ENCODE results near the gene TMEM63C.

Gene TMEM63C

GRCh38 chr14:77185093-77185465 is 3.5 kb downstream of the TMEM63C start:
- TF ChIP-seq, protein P1, sequence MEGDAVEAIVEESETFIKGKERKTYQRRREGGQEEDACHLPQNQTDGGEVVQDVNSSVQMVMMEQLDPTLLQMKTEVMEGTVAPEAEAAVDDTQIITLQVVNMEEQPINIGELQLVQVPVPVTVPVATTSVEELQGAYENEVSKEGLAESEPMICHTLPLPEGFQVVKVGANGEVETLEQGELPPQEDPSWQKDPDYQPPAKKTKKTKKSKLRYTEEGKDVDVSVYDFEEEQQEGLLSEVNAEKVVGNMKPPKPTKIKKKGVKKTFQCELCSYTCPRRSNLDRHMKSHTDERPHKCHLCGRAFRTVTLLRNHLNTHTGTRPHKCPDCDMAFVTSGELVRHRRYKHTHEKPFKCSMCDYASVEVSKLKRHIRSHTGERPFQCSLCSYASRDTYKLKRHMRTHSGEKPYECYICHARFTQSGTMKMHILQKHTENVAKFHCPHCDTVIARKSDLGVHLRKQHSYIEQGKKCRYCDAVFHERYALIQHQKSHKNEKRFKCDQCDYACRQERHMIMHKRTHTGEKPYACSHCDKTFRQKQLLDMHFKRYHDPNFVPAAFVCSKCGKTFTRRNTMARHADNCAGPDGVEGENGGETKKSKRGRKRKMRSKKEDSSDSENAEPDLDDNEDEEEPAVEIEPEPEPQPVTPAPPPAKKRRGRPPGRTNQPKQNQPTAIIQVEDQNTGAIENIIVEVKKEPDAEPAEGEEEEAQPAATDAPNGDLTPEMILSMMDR (IDR thresholded peaks at IDR 0.05; ENCODE audit: low read depth, low read length), result no peak
- no peak for DNase-seq (ENCODE audit: low read depth in 2 of 2)
- no peak overlapping the region for H3K4me3 ChIP-seq (replicated peaks in 1 of 2; ENCODE audit: low read depth in 2 of 2, low read length in 2 of 2)

GRCh38 chr14:77186911-77187648 is 5.5 kb downstream of the TMEM63C start:
- peak; percentile 10 to 49 for DNase-seq (ENCODE audit: low read depth in 2 of 2)

DNA sequence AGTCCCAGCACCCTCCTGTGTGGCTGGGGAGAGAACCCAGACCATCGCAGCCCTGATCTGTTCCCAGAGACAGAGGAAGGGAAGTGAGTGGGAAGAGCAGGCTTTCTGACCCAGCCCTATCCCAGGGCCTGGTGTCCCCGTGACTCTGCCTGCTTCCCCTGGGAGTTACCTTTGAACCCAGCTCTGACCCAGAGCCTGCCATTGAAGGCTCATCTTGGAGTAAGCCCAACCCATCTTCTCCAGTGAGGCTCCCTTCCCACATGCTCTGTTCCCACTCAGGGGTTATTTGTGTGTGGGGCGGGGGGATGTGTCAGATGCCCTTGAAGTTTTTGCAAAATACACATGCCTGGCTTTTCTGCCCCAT is 6.0 kb downstream of the TMEM63C start:
- DNase-seq (ENCODE audit: low read depth in 2 of 2), result no peak
- no peak overlapping the region for H3K4me3 ChIP-seq (replicated peaks in 1 of 2; ENCODE audit: low read depth in 2 of 2, low read length in 2 of 2)
- TF ChIP-seq, protein P1 (IDR thresholded peaks at IDR 0.05; ENCODE audit: low read depth, low read length), result no peak

More at GRCh38 chr14:77186911-77187648, 5.5 kb downstream of the TMEM63C start:
- H3K4me3 ChIP-seq (replicated peaks in 1 of 2; ENCODE audit: low read depth in 2 of 2, low read length in 2 of 2), result no peak overlapping the region
- TF ChIP-seq, protein P1 (IDR thresholded peaks at IDR 0.05; ENCODE audit: low read depth, low read length), result no peak

GRCh38 chr14:77189479-77189878 is 7.9 kb downstream of the TMEM63C start:
- no peak for DNase-seq (ENCODE audit: low read depth in 2 of 2)
- TF ChIP-seq, protein P1 (IDR thresholded peaks at IDR 0.05; ENCODE audit: low read depth, low read length), result no peak
- H3K4me3 ChIP-seq (replicated peaks in 1 of 2; ENCODE audit: low read depth in 2 of 2, low read length in 2 of 2), result no peak overlapping the region

DNA sequence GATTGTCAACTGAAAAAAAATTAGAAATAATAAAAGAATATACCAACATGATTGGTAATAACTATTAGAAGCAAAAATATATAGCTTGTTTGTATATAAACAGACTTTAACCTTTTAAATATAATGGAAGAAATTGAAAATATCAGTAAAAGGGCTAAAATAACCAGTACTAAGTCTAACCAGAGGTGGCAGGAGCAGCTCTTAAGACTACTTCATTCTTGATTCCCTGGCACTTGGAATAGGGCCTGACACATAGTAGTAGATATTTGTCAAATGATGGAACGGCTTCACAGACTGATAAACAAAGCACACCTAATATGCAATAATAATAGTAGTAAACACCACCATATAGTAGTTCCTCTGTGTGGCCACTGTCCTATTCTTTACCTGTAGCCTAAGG is 9.4 kb downstream of the TMEM63C start:
- TF ChIP-seq, protein P1 (IDR thresholded peaks at IDR 0.05; ENCODE audit: low read depth, low read length), result no peak
- H3K4me3 ChIP-seq (replicated peaks in 1 of 2; ENCODE audit: low read depth in 2 of 2, low read length in 2 of 2), result no peak overlapping the region
- no peak for DNase-seq (ENCODE audit: low read depth in 2 of 2)

DNA sequence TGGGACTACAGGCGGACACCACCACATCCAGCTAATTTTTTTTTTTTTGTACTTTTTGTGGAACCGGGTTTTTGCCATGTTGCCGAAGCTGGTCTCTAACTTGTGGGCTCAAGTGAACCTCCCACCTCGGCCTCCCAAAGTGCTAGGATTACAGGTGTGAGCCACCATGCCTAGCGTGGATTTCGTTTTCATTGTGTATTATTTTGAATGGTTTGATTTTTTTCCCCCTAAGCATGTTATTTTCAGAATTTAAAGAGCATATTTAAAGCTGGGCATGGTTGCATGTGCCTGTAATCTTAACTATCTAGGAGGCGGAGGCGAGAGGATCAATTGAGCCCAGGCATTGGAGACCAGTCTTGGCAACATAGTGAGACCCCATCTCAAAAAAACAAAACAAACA is 13.1 kb downstream of the TMEM63C start:
- TF ChIP-seq, protein P1 (IDR thresholded peaks at IDR 0.05; ENCODE audit: low read depth, low read length), result no peak
- DNase-seq (ENCODE audit: low read depth in 2 of 2), result no peak

DNA sequence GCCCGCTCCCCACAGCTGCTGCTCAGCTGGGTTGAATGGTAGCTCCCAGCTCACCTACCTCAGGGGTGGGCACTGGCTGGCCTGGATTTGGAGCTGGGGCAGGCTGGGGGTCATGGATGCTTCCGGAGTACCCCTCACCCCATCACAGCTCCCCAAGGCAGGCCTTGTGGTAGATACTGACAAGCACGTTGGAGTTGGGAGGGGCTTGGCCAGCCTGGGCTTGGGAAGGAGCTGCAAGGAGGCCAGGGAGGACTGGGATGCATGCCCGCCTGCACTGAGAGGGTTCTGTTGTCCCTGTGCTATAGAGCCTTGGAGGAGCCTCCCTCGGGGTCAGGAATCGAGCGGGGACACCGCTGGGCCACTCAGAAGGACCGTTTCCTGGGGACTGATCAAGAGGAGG is 14.2 kb downstream of the TMEM63C start:
- TF ChIP-seq, protein P1 (IDR thresholded peaks at IDR 0.05; ENCODE audit: low read depth, low read length), result no peak
- DNase-seq (ENCODE audit: low read depth in 2 of 2), result no peak
- H3K4me3 ChIP-seq (replicated peaks in 1 of 2; ENCODE audit: low read depth in 2 of 2, low read length in 2 of 2), result no peak overlapping the region

More for the DNA sequence above, 13.1 kb downstream of the TMEM63C start:
- H3K4me3 ChIP-seq (replicated peaks in 1 of 2; ENCODE audit: low read depth in 2 of 2, low read length in 2 of 2), result no peak overlapping the region

All from cardiac fibroblast (primary cell).